NCI-H446 (cell line): ENCODE results near the gene POLG.

Experiments used
- DNase-seq, 2 experiments: peaks; one replicate each; lab custom pipeline; 2025; lab: John Stamatoyannopoulos, UW

POLG gene

DNA sequence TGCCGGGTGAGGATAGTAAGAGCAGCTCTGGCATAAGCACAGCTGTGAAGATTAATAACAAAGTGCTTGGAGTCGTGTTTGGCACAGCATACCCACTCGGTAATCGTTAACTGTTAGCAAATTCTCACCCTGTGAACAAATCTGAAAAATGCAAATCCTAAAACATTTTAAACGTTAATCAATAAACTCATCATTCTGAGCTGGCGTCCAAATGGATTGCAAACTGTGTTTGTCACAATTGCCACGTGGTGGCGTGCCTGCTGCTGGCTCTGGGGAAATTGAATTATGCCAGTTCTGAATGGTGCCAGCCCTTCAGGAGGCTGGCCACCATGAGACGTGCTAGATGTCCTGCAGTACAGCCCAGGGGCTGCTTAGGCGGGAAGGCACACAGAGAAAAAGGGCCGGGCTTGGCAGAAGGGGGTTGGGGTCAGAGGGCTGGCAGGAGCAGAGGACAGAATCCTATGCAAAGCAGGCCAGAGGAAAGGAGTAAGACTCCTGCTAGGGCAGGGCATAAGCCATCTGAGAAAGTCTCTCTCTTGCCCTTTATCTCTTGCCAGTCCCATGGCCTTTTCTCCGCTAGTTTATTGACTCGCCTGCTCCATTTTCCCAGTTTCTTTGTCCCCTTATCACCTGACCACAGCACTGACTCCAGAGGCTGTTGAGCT, 22.1 kb upstream of the POLG start:
- DNase-seq = peak; percentile 12 to 50

DNA sequence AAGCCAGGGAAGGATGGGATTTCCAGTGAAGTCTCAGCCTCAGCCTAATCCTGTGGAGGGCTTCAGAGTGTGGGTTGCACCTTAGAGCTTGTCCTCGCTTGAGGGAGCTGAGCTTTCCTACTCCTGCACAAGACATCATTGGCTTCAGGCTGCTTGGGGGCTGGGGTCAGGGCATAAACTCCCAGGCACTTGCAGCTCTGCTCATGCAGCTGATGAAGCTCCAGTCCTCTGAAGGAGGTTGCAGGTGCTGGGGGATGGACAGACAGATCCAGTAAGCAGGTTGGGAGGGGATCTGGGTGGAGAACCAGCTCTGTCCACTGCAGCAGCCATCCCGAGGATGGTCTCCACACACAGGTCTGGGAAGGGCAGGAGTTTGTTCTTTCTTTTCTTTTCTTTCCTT, 19.4 kb upstream of the POLG start:
- no peak for DNase-seq

DNA sequence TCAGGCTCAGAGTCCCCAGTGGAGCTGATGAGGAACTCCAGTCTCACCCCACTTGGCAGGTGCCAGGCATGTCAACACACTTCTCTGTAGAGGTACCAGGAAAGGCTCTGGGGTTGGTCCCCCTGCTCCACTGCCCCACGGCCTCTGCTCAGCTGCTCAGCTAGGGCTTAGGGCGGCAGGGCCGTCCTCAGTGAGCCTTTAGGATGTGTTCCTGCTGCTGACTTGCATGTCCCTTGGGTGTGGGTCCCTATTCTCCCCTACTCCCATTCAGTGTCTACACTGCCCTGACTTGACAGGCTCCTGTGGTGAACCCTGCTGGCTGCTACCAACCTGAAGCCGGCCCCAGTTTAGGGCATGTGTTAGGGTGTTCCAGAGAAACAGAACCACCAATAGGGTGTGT, 17.9 kb upstream of the POLG start:
- no peak for DNase-seq

DNA sequence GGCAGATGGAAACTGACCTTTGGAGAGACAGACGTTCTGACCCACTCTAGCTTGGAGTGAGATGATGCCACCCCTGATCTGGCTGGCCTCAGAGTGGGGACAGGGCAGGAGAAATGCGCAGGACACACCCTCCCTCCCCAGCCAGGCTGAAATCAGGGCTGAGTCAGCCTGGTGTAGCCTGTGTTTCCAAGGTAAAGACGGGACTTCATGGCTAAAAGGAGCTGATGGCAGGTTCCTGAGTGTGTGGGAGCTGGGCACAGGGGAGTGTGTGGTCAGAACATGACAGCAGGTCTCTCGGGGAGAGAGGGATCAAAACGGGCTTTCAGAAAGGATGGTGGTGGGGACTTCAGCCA, 14.6 kb upstream of the POLG start:
- DNase-seq = no peak

DNA sequence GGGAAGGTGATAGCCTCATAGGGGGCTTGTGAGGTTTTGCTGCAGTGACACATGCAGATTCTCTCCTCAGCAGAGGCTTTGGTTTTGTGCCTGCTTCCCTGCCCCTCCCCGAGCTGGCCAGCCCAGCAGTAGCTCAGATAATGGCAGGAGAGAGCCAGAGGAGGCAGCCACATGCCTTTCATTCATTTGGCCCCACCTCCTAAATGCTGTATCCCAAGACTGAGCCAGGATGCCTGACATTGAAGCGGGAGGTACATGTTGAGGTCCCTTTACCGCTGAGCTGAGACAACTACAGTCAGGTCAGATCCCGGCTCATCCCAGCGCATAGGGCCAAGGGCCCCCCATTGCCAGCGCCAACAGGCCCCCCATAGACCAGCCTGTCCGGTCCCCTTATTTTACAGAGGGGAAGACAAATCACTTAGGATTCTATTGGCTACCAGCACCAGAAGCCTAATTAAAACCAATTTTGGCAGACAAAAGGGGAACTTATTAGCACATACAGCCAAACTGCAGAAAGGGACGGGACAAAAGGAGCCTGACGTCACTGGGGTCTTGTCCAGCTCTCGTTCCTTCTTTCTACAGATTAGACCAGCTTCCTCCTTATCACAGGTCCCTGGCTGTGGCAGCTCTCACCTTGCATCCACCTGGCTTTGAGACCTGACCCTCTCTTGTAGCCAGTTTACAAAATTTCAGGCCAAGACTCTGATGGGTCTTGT, 12.1 kb upstream of the POLG start:
- DNase-seq = peak in 1 of 2 experiments; percentile 27

DNA sequence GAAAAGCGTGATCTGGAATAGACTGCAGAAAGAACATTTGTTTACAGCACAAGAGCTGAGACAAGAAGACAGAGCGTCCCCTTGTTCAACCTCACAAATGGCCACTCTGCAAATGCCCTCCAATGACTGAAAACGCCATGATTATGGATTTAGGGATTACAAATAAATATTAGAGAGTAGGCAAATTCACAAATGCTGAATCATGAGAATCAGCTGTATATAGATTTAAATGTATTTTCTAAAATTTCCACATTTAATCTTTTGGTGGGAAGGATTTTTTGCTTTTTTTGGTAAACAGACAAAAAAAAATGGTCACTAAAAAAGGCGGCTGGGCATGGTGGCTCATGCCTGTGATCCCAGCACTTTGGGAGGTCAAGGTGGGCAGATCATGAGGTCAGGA, 10.6 kb upstream of the POLG start:
- DNase-seq = no peak

DNA sequence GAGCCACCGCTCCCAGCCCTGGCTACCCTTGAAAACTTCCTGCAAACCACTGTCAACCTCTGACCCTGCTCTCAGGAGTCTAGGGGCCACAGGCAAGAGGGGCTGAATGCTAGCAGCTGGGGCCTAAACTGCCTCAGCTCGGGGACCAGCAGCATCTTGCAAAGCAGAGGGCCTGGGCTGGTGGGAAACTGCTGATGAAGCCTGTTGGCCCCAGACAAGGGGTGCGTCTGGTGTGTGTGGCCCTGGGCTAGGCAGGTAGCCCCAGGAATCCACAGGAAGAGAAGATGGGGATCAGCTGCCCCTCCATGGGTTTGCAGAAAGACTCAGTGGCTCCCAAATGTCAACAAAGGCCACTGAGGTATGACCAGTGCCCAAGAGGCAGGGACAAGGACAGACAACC, 8.2 kb upstream of the POLG start:
- DNase-seq = no peak

DNA sequence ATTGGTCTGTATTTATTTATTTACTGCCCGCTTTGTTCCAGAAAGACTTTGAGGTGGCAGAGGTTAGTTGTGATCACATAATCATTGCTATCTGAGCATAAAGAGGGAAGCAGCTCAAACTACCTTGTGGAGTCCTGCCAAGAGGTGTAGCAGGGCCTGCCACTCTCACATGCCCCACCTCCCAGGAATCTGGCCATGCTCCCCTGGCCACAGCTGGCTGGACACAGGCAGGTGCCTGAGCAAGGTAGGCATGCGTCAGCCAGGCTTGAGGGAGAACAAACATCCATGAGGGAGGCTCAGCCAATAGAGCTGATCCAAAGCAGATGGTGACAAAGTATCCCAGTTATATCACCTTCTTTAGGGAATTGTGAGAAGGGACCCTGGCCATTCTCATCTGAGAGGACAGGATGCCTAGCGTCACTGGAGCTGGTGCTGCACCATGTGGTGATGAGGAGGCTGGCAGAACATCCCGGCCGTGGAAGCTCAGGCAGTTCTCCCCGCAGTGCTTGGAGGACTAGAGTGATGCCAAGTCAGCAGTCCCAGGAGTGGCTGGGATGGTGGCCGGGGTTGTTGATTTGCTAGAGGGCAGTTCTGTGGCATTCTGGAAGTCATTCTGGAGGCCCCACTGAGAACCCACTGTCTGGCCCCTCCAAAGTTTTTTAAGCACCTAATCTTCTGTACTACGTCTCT, 6.8 kb upstream of the POLG start:
- DNase-seq = no peak

DNA sequence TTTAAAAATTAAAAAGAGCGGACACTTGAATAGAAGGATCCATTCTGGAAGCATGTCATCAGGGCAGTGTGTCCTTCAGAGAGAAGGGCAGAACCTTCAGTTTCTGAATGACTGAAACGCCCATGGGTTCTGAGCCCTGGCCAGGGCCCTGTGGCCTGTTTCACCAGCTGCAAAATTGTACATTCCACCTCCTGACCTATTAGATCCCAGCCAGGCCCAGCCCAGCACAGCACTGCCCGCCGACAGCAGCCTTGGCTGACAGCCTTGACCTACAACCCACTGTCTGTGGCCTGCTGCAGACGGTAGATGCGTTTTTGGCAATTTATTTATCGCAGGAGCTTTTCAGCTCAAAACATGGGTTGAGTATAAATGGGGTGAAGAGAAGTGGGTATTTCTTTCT, 5.9 kb upstream of the POLG start:
- no peak for DNase-seq

DNA sequence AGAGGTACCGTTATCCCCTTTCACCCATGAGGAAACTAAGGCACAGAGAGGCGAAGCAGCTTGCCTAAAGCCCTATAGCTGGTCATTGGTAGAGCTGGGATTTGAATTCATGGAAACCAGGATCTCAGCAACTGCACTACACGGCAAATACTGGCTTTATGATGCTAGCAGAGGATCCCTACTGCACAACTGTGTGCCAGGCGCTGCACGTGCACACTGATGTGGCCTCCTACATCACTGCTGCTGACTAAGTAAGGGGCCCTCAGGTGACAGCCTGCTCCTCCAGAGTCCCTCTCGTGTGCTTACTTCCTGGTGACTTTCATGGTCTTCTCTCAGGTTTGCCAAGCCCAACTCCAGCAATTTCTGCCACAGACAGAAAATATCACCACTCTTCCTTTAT, 3.4 kb upstream of the POLG start:
- DNase-seq = no peak

DNA sequence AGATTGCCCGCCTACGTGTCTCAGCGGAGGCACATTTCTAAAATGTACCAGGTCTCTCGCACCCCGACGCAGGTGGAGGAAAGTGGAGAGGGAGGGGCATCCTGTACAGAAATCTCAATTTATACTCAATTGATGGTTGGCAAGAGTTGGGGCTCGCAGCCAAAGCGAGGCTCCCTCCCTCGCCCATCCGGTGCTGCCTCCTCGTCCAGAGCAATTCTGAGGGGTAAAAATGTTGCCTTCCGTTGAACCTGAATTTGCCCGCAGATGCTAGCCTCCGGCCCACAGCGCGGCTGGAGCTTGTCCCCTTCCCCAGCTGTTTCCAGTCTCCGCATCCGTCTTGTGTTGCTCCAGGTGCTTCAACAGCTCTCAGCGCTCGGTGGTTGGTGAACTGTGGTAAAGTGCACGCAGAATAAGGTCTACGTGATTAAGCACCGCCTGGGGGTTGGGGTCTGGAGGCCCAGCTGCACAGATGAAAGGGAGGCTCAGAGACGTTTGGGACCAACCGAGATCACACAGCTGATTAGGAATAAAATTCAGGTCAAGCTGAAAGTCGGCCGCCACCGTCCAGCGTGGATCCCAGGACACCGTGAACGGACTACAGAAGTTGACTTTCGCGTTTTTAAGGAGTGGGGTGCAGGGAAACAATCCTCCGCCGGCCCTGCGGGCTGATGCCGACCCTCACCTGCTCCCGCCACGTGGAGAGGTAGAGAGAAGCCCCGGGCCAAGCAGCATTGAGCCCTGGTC, 846 bp upstream of the POLG start:
- DNase-seq = no peak

DNA sequence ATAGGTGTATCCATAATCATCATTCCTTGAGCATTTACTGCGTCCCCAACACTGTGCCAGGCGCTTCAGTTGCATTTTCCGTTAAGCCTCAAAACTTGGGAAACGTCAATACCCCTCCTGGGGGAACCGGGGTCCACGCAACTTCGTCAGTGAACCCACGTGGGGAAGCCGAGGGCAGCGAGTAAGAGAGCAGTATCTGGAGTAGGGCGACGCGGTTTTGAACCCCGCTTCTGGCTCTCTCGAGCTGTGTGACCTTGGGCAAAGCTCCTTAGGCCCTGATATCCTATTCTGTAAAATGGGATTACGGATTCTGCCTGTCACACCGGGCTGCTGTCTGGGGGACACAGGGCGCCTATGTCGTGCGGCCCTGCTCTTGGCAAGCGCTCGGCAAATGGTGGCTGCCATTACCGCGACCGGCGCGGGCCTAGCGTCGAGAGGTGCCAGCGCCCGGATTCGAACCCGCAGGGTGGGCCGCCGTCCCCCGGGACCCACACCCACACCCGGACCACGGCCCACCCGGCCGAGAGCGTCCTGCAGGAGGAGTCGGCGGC, 590 bp downstream of the POLG start:
- DNase-seq = no peak

DNA sequence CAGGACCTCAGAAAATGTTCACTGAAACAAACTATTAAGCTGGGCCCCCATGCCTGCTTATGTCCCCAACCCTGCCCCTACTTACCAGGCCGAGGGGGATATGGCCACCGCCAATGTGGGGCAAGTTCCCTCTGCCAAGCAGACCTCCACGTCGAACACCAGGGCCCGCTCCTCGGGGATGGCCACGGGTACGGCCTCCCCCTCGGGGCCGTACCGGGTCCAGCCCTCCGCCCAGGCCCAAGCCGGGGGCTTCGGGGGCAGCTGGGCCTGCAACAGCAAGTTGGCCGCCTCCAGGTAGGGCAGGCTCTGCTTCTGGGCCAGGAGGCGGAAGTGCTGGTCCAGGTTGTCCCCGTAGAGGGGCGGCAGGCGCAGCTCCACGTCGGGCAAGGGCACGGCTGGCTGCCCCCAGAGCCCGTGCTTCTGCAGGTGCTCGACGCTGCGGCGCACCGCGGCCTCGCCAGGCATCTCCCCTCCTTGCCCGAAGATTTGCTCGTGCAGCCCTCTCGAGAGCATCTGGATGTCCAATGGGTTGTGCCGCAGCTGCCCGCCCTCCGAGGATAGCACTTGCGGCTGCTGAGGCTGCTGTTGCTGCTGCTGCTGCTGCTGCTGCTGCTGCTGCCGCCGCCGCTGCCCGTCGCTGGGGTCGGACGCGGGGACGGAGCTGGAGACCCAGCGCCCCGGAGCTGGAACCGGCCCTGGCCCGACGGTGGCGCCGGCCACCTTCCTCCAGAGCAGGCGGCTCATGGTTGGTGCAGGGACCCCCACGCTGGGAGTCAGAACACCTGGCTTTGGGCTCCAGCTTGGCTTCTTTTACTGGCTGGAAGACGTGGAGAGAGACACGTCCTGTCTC, 1.4 kb downstream of the POLG start:
- DNase-seq = no peak

DNA sequence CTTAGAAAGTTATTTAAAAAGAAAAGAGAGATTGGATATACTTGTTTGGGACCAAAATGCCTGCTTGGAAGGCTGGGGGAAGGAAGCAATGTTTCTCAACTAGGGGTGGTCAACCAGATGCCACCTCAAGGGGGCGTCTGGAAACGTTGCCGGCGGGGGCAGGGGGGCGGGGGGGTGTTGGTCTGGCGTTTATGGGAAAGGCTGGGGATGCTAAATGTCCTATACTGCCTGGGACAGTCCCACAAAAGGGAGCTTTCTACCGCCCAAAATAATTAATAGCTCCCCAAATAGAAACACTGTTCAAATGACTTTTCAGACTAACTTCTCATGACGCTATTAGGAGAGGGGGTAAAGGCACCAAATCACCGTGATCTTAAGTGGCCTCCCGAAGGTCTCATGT, 2.2 kb downstream of the POLG start:
- DNase-seq = no peak

DNA sequence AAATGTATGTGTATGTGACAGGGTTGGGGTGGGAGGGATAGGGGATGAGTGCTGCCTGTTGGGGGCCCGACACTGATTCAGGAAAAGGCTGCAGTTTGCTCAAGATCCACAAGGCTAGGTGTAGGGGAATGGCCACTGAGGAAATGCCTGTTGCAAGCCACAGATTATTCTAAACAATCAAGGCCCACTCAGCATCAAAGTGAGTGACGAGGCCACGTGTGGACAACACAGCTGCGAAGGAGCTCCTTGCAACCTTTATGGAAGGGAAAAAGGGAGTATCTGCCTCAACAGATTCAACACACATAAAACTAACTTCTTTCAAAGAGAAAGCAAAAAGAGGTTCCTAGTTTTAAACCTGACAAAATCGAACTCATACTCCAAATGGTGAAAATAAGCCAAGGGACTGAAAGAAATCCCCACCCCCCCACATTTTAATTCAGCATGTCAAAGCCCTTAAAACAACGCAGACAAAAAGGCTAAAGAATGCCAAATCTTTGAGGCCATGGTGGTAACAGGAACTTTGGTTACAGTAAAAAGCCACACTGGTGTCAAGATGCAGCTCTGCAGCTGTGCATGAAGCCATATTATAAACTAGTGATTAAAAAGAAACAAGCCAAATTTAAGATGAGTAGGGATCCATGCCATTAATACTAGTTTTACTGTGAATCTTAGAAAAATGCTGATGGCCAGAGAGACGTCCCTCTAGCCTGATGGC, 3.6 kb downstream of the POLG start:
- no peak for DNase-seq

DNA sequence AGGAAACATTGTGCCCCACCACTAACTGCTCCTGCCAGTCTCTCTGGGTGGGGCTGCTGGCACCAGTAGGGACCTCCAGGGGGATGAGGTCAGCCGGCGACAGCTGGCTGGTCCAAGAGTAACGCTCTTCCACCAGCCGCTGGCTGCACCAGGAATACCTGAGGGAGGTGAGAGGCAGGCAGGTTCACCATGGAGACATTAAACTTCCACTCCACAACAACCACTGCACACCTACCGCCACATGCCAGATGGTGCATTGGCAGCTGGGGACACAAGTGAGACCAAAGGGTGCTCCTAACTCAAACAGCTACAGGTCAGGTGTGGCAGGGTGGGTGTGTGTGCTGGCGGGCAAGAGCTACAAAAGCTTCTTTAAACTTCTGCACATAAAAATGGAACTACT, 4.5 kb downstream of the POLG start:
- no peak for DNase-seq

DNA sequence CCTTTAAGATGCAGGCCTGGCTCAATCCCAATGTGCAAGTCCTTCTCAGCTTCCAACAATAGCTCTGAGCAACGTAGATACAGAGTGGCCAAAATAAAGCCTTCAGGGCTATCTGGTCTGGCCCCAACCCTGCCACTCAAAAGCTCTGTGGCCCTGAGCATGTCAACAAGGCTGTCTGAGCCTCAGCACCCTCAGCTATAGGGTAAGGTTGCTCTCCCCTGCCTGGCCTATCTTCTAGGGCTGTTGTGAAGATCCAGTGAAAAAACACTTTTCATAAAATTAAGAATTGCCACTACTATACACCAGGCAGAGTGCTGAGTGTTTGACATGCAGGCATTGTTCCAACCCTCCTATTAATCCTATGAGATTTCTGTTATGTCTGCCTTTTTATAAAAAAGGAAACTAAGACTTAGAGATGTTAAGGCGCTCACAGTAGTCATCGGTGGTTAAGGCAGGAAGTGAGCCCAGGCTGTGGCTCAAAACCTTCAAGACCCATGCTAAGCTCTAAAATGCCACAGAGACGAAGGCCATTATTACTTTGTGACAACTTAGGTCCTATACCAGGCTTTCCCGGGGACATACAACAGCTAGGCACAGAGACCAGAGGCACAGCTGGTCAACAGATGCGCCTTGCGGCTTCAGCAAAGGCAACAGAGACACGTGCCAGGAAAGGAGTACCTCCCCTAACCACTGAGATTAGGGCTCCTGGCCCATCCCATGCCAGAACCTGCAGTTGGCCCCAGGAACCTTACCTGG, 5.1 kb downstream of the POLG start:
- DNase-seq = no peak

DNA sequence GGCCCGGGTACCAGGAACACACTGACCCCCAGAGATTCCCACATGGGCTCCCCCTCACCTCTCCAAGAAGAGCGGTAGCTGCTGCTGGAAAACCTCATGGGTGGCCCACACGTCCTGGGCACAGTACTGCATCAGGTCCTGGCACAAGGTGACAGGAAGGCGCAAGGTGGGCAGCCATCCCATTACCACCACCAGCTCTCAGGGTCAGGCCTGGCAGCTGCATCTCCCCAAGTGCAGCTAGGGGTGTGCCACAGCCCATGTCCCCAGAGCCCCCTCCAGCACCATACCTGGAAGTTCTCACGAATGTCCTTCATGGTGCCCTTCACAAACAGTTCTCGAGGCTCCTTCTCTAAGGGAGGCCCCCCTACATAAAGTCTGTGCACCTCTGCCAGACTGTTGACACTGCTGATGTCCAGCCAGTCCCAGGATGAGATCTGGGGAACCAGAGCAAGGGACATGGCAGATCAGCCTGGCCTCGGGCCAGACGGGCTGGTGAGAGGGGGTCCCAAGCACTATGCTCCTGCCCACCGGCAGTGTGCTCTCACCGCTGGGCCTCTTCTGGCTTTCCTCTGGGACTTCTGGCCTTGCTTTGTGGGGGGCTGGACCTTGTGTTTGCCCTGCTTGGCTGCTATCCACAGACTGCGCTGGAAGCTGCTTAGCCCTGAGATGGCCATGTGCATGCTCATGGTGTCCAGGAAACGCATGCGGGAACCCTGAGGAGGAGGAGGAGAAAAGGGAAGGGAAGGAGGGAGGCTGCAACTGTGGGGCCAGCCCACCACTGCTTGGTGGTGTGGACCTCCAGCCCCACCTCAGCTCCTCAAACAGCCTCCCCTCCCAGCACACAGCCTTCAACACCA, 6.0 kb downstream of the POLG start:
- DNase-seq = no peak

DNA sequence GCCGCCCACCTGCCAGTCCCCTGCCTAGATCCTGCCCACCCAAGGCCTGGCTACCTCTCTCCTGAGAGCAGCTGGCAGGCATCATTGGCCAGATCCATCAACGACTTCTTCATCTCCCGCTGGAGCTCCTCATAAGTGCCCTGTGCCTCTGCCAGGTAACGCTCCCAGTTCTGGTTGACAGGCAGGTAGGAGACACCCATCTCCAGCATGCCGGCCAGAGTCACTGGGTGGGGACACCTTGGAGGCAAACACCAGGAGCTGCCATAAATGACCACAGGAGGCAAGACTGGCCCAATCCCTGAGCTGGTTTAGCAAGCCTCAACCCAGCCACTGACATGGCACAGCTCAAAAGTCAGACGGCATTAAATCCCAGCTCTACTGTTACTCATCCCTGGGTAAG, 7.5 kb downstream of the POLG start:
- DNase-seq = no peak
